Activated T-cell treated with anti-CD3 and anti-CD28 coated beads for 48 hours (primary cell): ENCODE results near the gene ZNF865.
A peak's percentile ranks its signal among the peaks of the same experiment; 100 is the strongest.
"Not testable (repeated sequence)": the region's sequence is repeated elsewhere in the genome, so short reads cannot be mapped to it uniquely, and the experiment has no call there.

Experiments
- DNase-seq: peaks from one replicate; pipeline ENCODE4 v3.0.0-alpha.2; 2020; ENCODE audit warnings: low read depth

ZNF865 gene

DNA sequence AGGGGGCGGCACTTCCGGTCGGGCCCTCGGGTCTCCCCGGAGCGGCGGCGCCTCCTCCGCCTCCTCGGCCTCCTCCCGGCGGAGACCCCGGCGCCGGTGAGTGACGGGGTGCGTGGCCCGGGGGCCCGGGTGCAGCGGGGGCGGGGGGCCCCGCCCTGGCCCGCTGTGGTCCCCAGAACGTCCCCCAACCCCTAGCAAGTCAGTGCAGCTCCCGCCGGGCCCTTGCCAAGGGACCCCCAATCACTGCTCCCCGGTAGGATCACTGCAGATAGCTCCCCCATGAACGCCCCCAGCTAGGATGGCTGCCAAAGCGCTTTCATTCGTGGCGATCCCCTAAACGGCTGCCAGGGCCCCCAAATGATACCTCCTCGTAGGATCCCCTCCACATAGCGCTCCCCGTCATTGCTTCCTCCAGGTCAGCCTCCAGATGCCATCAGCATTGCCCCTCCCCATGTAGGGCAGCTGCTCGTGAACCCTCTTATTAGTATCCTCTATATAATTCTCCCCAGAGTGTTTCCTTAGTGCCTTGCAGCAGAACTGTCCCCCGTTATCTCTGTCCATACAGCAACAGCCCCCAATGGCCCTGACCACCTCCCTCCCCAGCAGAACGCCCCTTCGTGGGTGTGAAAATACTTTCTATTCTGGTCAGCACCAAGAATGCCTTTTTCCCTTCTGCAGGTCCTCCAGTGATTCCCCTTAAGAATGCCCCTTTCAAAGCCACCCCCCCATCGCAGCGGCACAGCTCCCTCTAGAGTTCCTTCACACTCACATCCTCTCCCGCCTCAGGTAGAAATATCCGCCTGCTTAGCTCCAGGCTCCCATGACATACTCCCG, at the start of gene ZNF865:
Gene ZNF865, plus strand, starts transcription at position 11 of the 834 bp plus-strand sequence. CDS start 7,972 bp downstream, outside the sequence.
- DNase-seq: peak; percentile 57

GRCh38 chr19:55559684-55560083, 45.8 kb upstream of the ZNF865 start:
- no peak for DNase-seq

DNA sequence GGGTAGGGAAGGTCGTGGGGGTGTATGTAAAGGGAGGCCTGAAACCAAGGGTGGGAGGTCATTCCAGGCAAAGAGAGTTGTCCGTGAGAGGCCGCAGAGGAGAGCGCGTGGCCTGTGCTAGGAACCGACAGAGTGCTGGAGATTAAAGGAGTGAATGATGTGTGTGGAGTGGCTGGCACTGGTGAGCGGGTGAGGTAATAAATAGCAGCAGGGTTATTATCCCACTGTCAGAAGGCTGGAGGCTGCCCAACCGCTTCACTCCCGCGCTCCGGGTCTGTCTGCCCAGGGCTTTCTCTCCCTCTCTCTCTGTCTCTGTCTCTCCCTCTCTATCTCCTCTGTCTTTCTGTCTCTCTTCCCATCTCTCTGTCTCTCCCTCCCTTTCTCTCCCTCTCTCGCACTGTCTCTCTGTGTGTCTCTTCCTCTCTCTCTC, 42.2 kb upstream of the ZNF865 start:
- no peak for DNase-seq

DNA sequence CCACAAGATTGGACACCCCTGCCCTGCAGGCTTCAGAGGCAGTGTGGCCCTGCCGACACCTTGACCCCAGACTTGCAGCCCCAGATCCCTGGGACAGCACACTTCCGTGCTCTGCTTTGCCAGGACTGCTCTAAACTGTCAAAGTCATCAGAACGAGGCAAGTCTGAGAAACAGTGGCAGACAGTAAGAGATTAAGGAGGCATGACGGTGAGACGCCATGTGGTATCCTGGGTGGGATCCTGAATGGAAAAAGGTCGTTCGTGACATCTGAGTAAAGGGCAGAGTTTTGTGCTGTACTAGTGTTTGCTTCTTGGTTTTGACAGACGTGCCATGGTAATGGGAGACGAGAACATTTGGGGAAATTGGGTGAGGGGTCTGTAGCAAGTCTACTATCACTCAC, 38.6 kb upstream of the ZNF865 start:
- no peak for DNase-seq

GRCh38 chr19:55567708-55568328, 37.6 kb upstream of the ZNF865 start:
- DNase-seq: no peak

DNA sequence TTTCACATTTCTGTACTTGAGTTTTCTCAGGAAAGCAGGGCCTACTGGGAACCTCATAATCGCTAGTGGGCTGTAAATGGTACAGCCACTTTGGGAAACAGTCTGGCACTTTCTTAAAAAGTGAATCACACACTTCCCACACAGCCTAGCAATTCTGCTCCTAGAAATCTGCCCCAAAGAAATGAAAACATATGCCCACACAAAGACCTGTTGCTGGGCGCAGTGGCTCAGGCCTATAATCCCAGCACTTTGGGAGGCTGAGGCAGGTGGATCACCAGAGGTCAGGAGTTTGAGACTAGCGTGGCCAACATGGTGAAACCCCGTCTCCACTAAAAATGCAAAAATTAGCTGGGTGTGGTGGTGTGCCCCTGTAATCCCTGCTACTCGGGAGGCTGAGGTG, 36.0 kb upstream of the ZNF865 start:
- not testable (repeated sequence) for DNase-seq

- not testable (repeated sequence) for DNase-seq
These were observed 31.5 kb upstream of the ZNF865 start for GRCh38 chr19:55573929-55574328.

DNA sequence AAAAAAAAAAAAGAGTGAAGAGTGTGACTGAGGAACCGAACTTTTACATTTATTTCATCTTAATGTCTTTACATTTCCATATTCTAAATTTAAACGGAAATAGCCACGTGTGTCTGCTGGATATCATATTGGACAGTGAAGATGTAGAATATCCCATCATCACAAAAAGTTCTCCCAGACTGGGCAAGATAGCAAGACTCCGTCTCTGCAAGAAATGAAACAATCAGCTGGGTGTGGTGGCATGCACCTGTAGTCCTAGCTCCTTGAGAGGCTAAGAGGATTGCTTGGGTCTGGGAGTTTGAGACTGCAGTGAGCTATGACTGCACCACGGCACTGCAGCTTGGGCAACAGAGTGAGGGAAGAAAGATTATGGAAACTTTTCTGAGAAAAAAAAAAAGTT, 28.7 kb upstream of the ZNF865 start:
- DNase-seq: no peak

- DNase-seq: no peak
These were observed 27.3 kb upstream of the ZNF865 start for GRCh38 chr19:55578031-55578760.

DNA sequence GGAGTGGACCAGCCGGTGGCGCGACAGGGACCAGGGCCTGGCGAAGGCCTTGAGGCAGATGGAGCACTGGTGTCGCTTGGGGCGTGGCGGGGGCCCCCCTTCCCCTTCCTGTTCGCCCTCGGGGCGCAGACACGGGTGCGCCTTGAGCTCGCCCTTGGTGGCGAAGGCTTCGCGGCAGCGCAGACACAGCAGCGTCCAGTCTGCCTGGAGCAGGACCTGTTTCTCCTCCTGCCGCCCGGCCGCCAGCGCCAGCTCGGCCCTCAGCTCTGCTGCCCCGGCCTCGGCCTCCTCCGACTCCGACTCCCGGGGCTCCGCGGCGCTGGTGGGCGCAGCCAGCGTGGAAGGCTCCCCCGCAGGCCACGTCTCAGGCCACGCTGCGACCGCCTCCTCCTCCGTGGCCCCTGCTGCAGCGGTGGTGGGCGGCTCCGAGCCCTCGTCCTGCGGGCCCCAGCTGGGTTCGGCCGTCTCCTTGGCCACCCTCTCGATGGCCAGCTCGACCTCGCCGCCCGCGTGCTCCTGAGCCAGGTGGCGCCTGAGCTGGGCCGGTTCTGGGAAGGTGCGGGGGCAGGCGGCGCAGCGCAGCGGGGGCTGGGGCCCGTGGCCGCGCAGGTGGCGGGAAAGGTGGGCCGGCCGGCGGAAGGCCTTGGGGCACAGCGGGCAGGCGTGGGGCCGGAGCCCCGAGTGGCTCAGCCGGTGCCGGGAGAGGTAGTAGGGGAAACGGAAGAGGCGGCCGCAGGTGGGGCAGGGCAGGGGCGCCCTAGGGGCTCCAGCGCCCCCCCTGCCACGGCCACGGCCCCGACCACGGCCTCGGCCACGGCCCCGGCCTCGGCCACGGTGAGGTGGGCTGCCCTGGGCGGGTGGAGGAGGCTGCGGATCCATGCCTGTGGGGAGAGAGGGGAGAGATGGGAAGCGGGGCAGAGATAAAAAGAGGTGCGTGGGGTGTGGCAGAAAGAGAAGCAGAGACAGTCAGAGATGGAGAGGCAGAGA, 26.4 kb upstream of the ZNF865 start:
- no peak for DNase-seq

DNA sequence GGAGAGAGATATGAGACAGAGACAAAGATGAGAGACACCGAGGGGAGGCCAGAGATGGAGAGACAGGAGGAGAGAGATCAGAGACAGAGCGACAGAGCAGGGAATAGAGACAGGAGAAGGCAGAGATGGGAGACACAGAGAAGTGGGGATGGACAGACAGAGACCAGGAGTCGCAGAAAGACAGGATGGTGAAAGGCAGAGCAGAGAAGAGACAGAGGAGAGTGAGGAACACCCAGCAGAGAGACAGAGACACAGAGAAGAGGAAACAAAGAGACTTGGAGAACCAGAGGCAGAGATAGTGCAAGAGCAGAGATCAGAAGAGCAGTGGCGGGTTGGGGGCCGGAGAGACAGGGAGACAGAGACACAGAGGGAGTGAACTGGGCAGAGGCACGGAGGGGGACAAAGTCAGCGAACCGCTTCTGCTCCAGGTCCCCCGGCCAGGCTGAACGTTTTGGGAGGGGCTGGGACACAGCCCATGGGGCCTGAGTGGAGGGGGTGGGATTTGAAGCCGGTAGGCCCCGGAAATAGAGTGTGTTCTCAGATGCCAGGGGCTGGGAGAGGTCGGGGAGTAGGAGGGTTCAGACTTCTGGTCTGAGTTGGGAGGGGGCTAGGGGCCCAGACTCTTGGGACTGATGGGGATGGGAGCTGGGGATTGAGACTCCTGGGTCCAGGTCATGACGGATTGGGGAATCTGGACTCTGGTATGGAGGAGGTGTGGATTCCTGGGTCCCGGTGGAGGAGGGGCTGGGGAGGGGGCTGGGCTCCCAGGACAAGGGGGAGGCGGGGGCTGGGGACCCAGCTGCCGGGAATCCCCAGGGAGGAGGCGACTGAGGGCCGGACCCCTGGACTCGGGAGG, 25.5 kb upstream of the ZNF865 start:
- DNase-seq: no peak

DNA sequence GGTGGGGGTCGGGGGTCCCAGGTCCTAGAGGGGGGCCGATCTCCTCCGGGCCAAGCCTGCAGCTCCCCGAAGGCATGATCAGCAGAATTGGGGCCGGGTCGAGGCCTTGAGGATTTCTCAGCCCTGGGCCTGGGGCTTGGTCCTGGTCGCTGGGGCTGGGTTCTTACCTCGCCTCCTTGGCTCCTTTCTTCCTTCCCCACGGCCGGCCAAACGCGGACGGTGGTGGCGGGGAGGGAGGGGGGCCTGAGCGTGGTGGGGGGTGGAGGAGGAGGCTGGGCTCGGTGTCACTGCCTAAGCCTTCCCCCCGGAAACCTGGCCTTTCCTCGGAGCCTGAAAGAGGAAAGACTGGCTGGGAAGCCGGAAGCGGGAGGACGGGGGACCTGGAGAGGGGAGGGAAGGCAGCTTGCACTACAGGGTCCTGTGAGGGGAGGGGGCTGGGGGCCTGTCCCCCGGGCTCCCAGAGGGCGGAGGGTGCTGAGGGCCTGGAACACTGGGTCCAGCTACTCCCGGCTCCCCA, 24.8 kb upstream of the ZNF865 start, which contains the start of gene ZNF579:
Gene ZNF579, minus strand, starts transcription at position 221 of the 517 bp plus-strand sequence. CDS start 1,209 bp downstream, outside the sequence.
- DNase-seq: peak; percentile 79

GRCh38 chr19:55581145-55581822, 24.2 kb upstream of the ZNF865 start:
- DNase-seq: no peak

- no peak for DNase-seq
These were observed 23.6 kb upstream of the ZNF865 start for GRCh38 chr19:55581823-55582223.

DNA sequence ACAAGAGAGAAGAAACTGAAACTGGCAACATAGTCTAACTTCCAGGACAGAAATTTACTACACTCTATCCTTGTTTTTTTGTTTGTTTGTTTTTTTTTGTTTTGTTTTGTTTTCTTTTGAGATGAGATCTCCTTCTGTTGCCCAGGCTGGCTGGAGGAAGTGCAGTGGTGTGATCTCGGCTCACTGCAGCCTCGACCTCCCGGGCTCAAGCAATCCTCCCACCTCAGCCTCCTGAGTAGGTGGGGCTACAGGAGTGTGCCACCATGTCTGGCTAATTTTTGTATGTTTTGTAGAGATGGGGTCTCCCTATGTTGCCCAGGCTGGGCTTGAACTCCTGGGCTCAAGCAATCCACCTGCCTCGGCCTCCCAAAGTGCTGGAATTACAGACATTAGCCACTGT, 23.2 kb upstream of the ZNF865 start:
- not testable (repeated sequence) for DNase-seq

- DNase-seq: not testable (repeated sequence)
These were observed 21.6 kb upstream of the ZNF865 start for GRCh38 chr19:55583897-55584296.

DNA sequence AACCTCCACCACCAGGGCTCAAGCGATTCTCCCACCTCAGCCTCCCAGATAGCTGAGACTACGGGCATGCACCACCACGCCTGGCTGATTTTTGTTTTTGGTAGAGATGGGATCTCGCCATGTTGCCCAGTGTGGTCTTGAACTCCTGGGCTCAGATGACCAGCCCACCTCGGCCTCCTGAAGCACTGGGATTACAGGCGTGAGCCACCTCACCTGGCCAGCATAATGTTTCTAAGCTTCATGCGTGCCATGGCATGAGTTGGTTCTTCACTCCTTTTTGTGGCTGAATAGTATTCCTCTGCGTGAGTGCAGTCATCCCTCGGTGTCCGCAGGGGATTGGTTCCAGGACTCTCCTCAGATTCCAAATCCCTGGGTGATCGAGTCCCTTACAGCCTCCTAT, 20.6 kb upstream of the ZNF865 start:
- no peak for DNase-seq

DNA sequence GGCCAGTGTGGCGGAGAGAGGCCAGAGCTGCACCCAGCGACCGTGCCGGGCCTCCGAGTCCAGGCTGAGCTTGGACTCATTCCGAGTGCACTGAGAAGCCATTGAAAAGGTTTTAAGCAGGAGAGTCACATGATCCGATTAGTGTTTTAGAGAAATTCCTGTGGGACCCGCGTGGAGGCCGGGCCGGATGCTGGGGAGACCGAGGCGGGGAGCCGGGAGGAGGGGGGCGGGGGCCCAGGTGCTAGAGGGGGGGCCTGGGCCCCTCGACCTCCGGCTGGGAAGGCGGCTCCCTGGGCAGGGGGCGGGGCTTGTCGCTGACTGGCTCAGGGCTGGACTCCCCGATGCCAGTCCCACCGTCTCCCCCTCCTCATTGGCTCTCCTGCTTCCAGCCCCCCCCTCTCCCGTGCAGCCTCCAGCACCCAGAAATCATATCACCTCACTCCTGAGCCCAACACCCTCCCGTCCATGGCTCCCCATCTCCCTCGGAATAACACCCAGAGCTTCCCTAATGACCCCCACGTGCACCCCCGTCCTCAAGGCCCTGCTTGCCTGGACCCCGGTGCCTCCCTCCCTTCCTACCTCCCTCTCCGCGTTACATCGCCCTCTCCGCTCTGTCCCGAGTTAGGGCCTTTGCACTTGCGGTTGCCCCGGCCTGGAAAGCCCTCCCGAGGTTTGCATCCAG, 19.6 kb upstream of the ZNF865 start:
- peak; percentile 38 for DNase-seq
